ENCODE measurements around the gene AHNAK. TPM values are rescaled to one million over a fixed set of nuclear protein-coding genes. Genes with fewer than 3 reads are reported as not detected.

The AHNAK gene
- total and polyA plus RNA-seq, 2 of the 8 experiments (the other 6 are each of a cell fraction or from before 2014, with no cell fraction given) = 2.0 to 5.8 TPM

- H2BK12ac ChIP-seq (ENCODE audit: low read depth, low read length) = no peak overlapping the region
- no peak overlapping the region for H2AK5ac ChIP-seq (ENCODE audit: low read depth, low read length)
- no peaks in the 10 kb centered on the region for H3K23me2 ChIP-seq (ENCODE audit: low read depth, low read length)
- H3K36me3 ChIP-seq (ENCODE audit: control insufficient read depth in 2 of 4, insufficient read depth in 4 of 4, low read length in 3 of 4) = no peaks in the 10 kb centered on the region
- H4K5ac ChIP-seq (ENCODE audit: insufficient read length, low read depth, low read length) = no peak overlapping the region
- H3K4me1 ChIP-seq (replicated peaks in 1 of 4; ENCODE audit: control insufficient read depth in 3 of 4, insufficient read depth in 4 of 4, low read length in 3 of 4) = peaks cover 0 to 2% (median 0%) of the 10 kb centered on the region in 4 experiments; a peak in 1 of 7 replicates
- no peaks in the 10 kb centered on the region for H3K79me1 ChIP-seq (ENCODE audit: low read depth, low read length)
- POLR2A ChIA-PET (ENCODE audit: partially characterized antibody) = interaction anchor here (0.9 kb wide), 1 partner anchor 63 kb away, joined by 3 read pairs; no protein-coding TSS in a partner anchor
- no peak overlapping the region for H2BK120ac ChIP-seq (replicated peaks; ENCODE audit: low read depth, low read length)
- no peak overlapping the region for H3K14ac ChIP-seq (ENCODE audit: insufficient read length)
- no peak overlapping the region for H3K18ac ChIP-seq (ENCODE audit: extremely low read depth, low read length)
- 0 out of 2 replicates have a peak, but pooled peaks have one; percentile 34 for TF ChIP-seq TEAD4 (IDR thresholded peaks at IDR 0.05; ENCODE audit: low read depth, low read length)
- no peak for TF ChIP-seq RXRA (IDR thresholded peaks at IDR 0.05; ENCODE audit: insufficient read depth, low read depth, low read length)
- TF ChIP-seq TAF7 (optimal IDR thresholded peaks at IDR 0.05; ENCODE audit: borderline replicate concordance, low read depth, low read length) = no peak
- no peak for TF ChIP-seq SUZ12 (IDR thresholded peaks at IDR 0.05; ENCODE audit: low read length)
- no peak for TF ChIP-seq RBBP5 (IDR thresholded peaks at IDR 0.05; ENCODE audit: borderline replicate concordance, low read depth, low read length)
- TF ChIP-seq EGR1 (IDR thresholded peaks at IDR 0.05; ENCODE audit: borderline replicate concordance, low read depth, low read length) = no peak
- no peak for TF ChIP-seq SIRT6 (IDR thresholded peaks at IDR 0.05; ENCODE audit: low read length)
- no peak for TF ChIP-seq SP2 (IDR thresholded peaks at IDR 0.05; ENCODE audit: low read length)
- no peak overlapping the region for H3K4me2 ChIP-seq (ENCODE audit: insufficient read depth in 1 of 2, low read depth in 2 of 2, low read length in 2 of 2)
- H3K27ac ChIP-seq (ENCODE audit: low read depth, low read length) = no peak overlapping the region
- no peaks in the 10 kb centered on the region for H3K79me2 ChIP-seq (ENCODE audit: control insufficient read depth in 1 of 2, insufficient read depth in 2 of 2, low read length in 2 of 2)
- H2BK20ac ChIP-seq (ENCODE audit: low read length) = no peak overlapping the region
- peak overlapping the region; percentile 32 for H2BK5ac ChIP-seq (ENCODE audit: low read depth, low read length)
- no peak overlapping the region for H3K4me3 ChIP-seq (ENCODE audit: extremely low read depth in 1 of 4, insufficient read depth in 2 of 4, low read depth in 3 of 4, low read length in 4 of 4)
- no peak overlapping the region for H2BK15ac ChIP-seq (ENCODE audit: low read length)
- H4K20me1 ChIP-seq (replicated peaks in 1 of 2; ENCODE audit: control insufficient read depth in 1 of 2, insufficient read depth in 2 of 2, low read length in 2 of 2) = no peaks in the 10 kb centered on the region
- 94% methylated on average over 6 of the region's 6 CpGs; no CpG with 5 or more reads in 1 of the 2 experiments for WGBS, 2 experiments (ENCODE audit: extremely low coverage in 1 of 2, insufficient coverage in 1 of 2, insufficient read length in 1 of 2, insufficient replicate concordance in 2 of 2, low coverage in 1 of 2, low lambda C conversion rate in 2 of 2, missing lambda C conversion rate in 1 of 2)
- H3K56ac ChIP-seq (replicated peaks; ENCODE audit: insufficient read length, low read depth, low read length) = no peak overlapping the region
- H2AFZ ChIP-seq (ENCODE audit: low read length) = no peak overlapping the region
- H3K9me3 ChIP-seq (ENCODE audit: insufficient read depth in 2 of 2, low read depth in 1 of 2, low read length in 1 of 2) = no peaks in the 10 kb centered on the region
- CTCF ChIA-PET (ENCODE audit: partially characterized antibody) = interaction anchor here (0.7 to 6.4 kb wide), 6 partner anchors 10 to 103 kb away, joined by 3 to 24 read pairs (median 4); no protein-coding TSS in a partner anchor
- no peaks in the 10 kb centered on the region; a peak in 1 of 7 replicates for H3K27me3 ChIP-seq (replicated peaks in 1 of 4; ENCODE audit: control insufficient read depth in 3 of 4, extremely low read depth in 1 of 4, insufficient read depth in 3 of 4, low read length in 3 of 4)
- DNase-seq (ENCODE audit: low read depth in 1 of 2, low spot score in 2 of 2) = no peak
- FAIRE-seq = no peak
- no peak overlapping the region for H3K4ac ChIP-seq (replicated peaks; ENCODE audit: insufficient read length, low read depth, low read length)
- H3K23ac ChIP-seq (ENCODE audit: insufficient read length) = no peak overlapping the region
- no peak overlapping the region for H3K9ac ChIP-seq (replicated peaks in 1 of 4; ENCODE audit: extremely low read depth in 1 of 4, low read depth in 3 of 4, low read length in 3 of 4)
- H4K8ac ChIP-seq (ENCODE audit: extremely low read depth, insufficient read depth, low read length) = peak overlapping the region; percentile 58; the same call in 1 of the 2 replicates
- H4K91ac ChIP-seq (replicated peaks; ENCODE audit: insufficient read length, low read length) = no peak overlapping the region
Observed at GRCh38 chr11:62484352-62484751, 62.3 kb downstream of the AHNAK start.
